ENCODE results near the gene KNSTRN. TPM values are rescaled to one million over a fixed set of nuclear protein-coding genes. Genes with fewer than 3 reads are reported as not detected.

KNSTRN gene
- total and polyA plus RNA-seq, 2 of the 13 experiments (the other 11 are each of a cell fraction or from before 2014, with no cell fraction given), result 20.3 to 62.3 TPM

GRCh38 chr15:40380636-40381035 lies 1.9 kb upstream of the KNSTRN start:
- intact Hi-C loops (cut with micrococcal nuclease; ENCODE audit: unreplicated experiment), result no loop called here
- Histone ChIP-seq H3K4me3 (replicated peaks in 1 of 3; ENCODE audit: insufficient read depth in 1 of 3, low read depth in 2 of 3, low read length in 3 of 3) (no peak overlapping the region), H4K20me1 (ENCODE audit: insufficient read depth, low read length) (no peaks in the 10 kb centered on the region), H3K79me2 (ENCODE audit: insufficient read depth, low read length) (peaks cover 26% of the 10 kb centered on the region), H2AFZ (ENCODE audit: low read length) (no peak overlapping the region), H3K27ac (ENCODE audit: extremely low read length, insufficient read depth, low read length) (no peak overlapping the region), H3K9me3 (ENCODE audit: low read length) (no peaks in the 10 kb centered on the region), H3K27me3 (ENCODE audit: control insufficient read depth in 1 of 2, insufficient read depth in 2 of 2, low read length in 2 of 2) (no peaks in the 10 kb centered on the region; a peak in 2 of 5 replicates), H3K4me2 (ENCODE audit: low read depth, low read length) (no peak overlapping the region), H3K4me1 (ENCODE audit: insufficient read depth, low read length) (peaks cover 40% of the 10 kb centered on the region), H3K36me3 (replicated peaks in 1 of 2; ENCODE audit: control insufficient read depth in 1 of 2, insufficient read depth in 2 of 2, low read length in 2 of 2) (peaks cover 0 to 2% of the 10 kb centered on the region in 2 experiments; a peak in 1 of 5 replicates), H3K9ac (ENCODE audit: insufficient read depth, low read depth, low read length) (no peak overlapping the region)
- ChIA-PET CTCF (ENCODE audit: low intra/inter-chr PET ratio, low total read pairs) (no interaction called here), POLR2A (interaction anchor here (2.5 kb wide), 1 partner anchor 25 kb away, joined by 19 read pairs; the partner anchor contains the start of gene IVD)
- in situ Hi-C loops (cut with HindIII; ENCODE audit: extremely low pct_ligation_motif_present, low pct_unique_long_range_greater_than_20kb), result no loop called here
- FAIRE-seq (no peak), ATAC-seq (no peak), DNase-seq (ENCODE audit: low spot score) (no peak)
- TF ChIP-seq PTBP1 (IDR thresholded peaks at IDR 0.05; ENCODE audit: low read depth, low read length, poor library complexity, severe bottlenecking), result no peak
- TF ChIP-seq HOXD1 (CRISPR knock-in tag; IDR thresholded peaks at IDR 0.05), result no peak
- TF ChIP-seq ARNT (IDR thresholded peaks at IDR 0.05), result no peak
- no peak for TF ChIP-seq PRDM15 (CRISPR knock-in tag; IDR thresholded peaks at IDR 0.05)
- no peak for TF ChIP-seq GFI1 (CRISPR knock-in tag; IDR thresholded peaks at IDR 0.05; ENCODE audit: borderline replicate concordance)
- TF ChIP-seq KAT7 (CRISPR knock-in tag; IDR thresholded peaks at IDR 0.05; ENCODE audit: borderline replicate concordance), result no peak
- no peak for TF ChIP-seq MIER3 (CRISPR knock-in tag; IDR thresholded peaks at IDR 0.05; ENCODE audit: borderline replicate concordance)
- TF ChIP-seq ZNF615 (CRISPR knock-in tag; IDR thresholded peaks at IDR 0.05; ENCODE audit: borderline replicate concordance), result no peak
- no peak for TF ChIP-seq ZNF230 (CRISPR knock-in tag; IDR thresholded peaks at IDR 0.05)
- no peak for TF ChIP-seq ZNF17 (CRISPR knock-in tag; IDR thresholded peaks at IDR 0.05)
- TF ChIP-seq ZEB1 (IDR thresholded peaks at IDR 0.05; ENCODE audit: insufficient replicate concordance, low read depth), result no peak
- TF ChIP-seq ZNF180 (CRISPR knock-in tag; IDR thresholded peaks at IDR 0.05; ENCODE audit: borderline replicate concordance, low read depth), result no peak
- 92% methylated on average over 10 of the region's 10 CpGs for WGBS (ENCODE audit: low lambda C conversion rate)
- no TSS peak for BruUV-seq (replicated peaks)
